G401.6 (cell line): Measurements from ENCODE around the gene RGS9BP.
"Not testable (repeated sequence)": the region's sequence is repeated elsewhere in the genome, so short reads cannot be mapped to it uniquely, and the experiment has no call there.

Source experiments
- FAIRE-seq: peaks from 2 replicates; lab custom pipeline; 2012; peaks lifted over from hg19 to GRCh38; lab: Jason Lieb, UNC

RGS9BP gene

GRCh38 chr19:32675720-32676185 lies at the start of gene RGS9BP:
RGS9BP (plus strand) TSS chr19:32675848; CDS start chr19:32676264, 416 bp downstream.
- no peak for FAIRE-seq

GRCh38 chr19:32626969-32627368 lies 48.7 kb upstream of the RGS9BP start:
- no peak for FAIRE-seq

GRCh38 chr19:32627714-32628270 lies 47.9 kb upstream of the RGS9BP start:
- FAIRE-seq = no peak

GRCh38 chr19:32630338-32630737 lies 45.3 kb upstream of the RGS9BP start:
- FAIRE-seq = no peak

GRCh38 chr19:32631381-32631780 lies 44.3 kb upstream of the RGS9BP start:
- FAIRE-seq = no peak

GRCh38 chr19:32637480-32637879 lies 38.2 kb upstream of the RGS9BP start:
- FAIRE-seq = no peak

- no peak for FAIRE-seq
Observed at GRCh38 chr19:32638625-32639024, 37.0 kb upstream of the RGS9BP start.

- no peak for FAIRE-seq
Observed at GRCh38 chr19:32642771-32643170, 32.9 kb upstream of the RGS9BP start.

- no peak for FAIRE-seq
Observed at GRCh38 chr19:32646556-32646955, 29.1 kb upstream of the RGS9BP start.

GRCh38 chr19:32647361-32647760 lies 28.3 kb upstream of the RGS9BP start:
- no peak for FAIRE-seq

GRCh38 chr19:32649751-32650150 lies 25.9 kb upstream of the RGS9BP start:
- no peak for FAIRE-seq

- no peak for FAIRE-seq
Observed at GRCh38 chr19:32650671-32651070, 25.0 kb upstream of the RGS9BP start.

GRCh38 chr19:32651729-32652140 lies 23.9 kb upstream of the RGS9BP start:
- FAIRE-seq = no peak

GRCh38 chr19:32652331-32652730 lies 23.3 kb upstream of the RGS9BP start:
- FAIRE-seq = not testable (repeated sequence)

- FAIRE-seq = no peak
Observed at GRCh38 chr19:32652894-32653598, 22.6 kb upstream of the RGS9BP start.

- FAIRE-seq = no peak
Observed at GRCh38 chr19:32653599-32653915, 22.1 kb upstream of the RGS9BP start.

GRCh38 chr19:32656379-32656778 lies 19.3 kb upstream of the RGS9BP start:
- not testable (repeated sequence) for FAIRE-seq

GRCh38 chr19:32658075-32658474 lies 17.6 kb upstream of the RGS9BP start:
- no peak for FAIRE-seq

GRCh38 chr19:32658527-32658926 lies 17.1 kb upstream of the RGS9BP start:
- FAIRE-seq = no peak

GRCh38 chr19:32661318-32661717 lies 14.3 kb upstream of the RGS9BP start:
- FAIRE-seq = no peak

GRCh38 chr19:32662186-32662585 lies 13.5 kb upstream of the RGS9BP start:
- FAIRE-seq = no peak

- FAIRE-seq = no peak
Observed at GRCh38 chr19:32666084-32666483, 9.6 kb upstream of the RGS9BP start.

- FAIRE-seq = no peak
Observed at GRCh38 chr19:32669310-32669709, 6.3 kb upstream of the RGS9BP start.

- FAIRE-seq = no peak
Observed at GRCh38 chr19:32671883-32672593, 3.6 kb upstream of the RGS9BP start.
